Embryonic facial prominence (tissue), 1 donor: Measurements from ENCODE around the gene FKBP8.

Experiments used
- DNase-seq: peaks from one replicate; pipeline ENCODE4 v3.0.0-alpha.2; 2016; ENCODE audit errors: extremely low spot score

FKBP8 gene

GRCh38 chr19:18521692-18522123 is 21.7 kb downstream of the FKBP8 start, which contains the start of gene ELL:
Gene ELL (minus strand): TSS chr19:18522070. CDS start chr19:18522055, 15 bp downstream.
- DNase-seq, result no peak

GRCh38 chr19:18520848-18521691 is 22.3 kb downstream of the FKBP8 start:
- DNase-seq, result no peak

GRCh38 chr19:18519962-18520847 is 23.2 kb downstream of the FKBP8 start:
- no peak for DNase-seq

- no peak for DNase-seq
Measured at GRCh38 chr19:18518639-18519038, 24.7 kb downstream of the FKBP8 start.

- no peak for DNase-seq
Measured at GRCh38 chr19:18517606-18518005, 25.8 kb downstream of the FKBP8 start.

- no peak for DNase-seq
Measured at GRCh38 chr19:18515959-18516358, 27.4 kb downstream of the FKBP8 start.

GRCh38 chr19:18514800-18515682 is 28.3 kb downstream of the FKBP8 start:
- no peak for DNase-seq

GRCh38 chr19:18513868-18514267 is 29.5 kb downstream of the FKBP8 start:
- no peak for DNase-seq

GRCh38 chr19:18510216-18510615 is 33.2 kb downstream of the FKBP8 start:
- DNase-seq, result no peak

- no peak for DNase-seq
Measured at GRCh38 chr19:18508585-18508984, 34.8 kb downstream of the FKBP8 start.

GRCh38 chr19:18507727-18508440 is 35.5 kb downstream of the FKBP8 start:
- DNase-seq, result no peak

GRCh38 chr19:18507021-18507726 is 36.2 kb downstream of the FKBP8 start:
- DNase-seq, result no peak

- peak; percentile 1 for DNase-seq
Measured at GRCh38 chr19:18506101-18506930, 37.1 kb downstream of the FKBP8 start.

GRCh38 chr19:18504886-18505610 is 38.3 kb downstream of the FKBP8 start:
- no peak for DNase-seq

GRCh38 chr19:18503971-18504885 is 39.1 kb downstream of the FKBP8 start:
- DNase-seq, result peak; percentile 5

GRCh38 chr19:18503337-18503970 is 39.9 kb downstream of the FKBP8 start:
- DNase-seq, result no peak
